HK-2 (cell line): ENCODE measurements around the gene OR10V1.
A peak's percentile ranks its signal among the peaks of the same experiment; 100 is the strongest.

Source experiments
- DNase-seq: peaks from one replicate; pipeline ENCODE4 v3.0.0-alpha.2; 2018; ENCODE audit not compliant: unreplicated experiment

Gene OR10V1

GRCh38 chr11:59668950-59669610 is 44.6 kb downstream of the OR10V1 start, which contains the start of gene PATL1:
Gene PATL1 (minus strand): TSS chr11:59669037. CDS start chr11:59668895, 142 bp downstream.
- DNase-seq, result peak; percentile 96

- peak; percentile 62 for DNase-seq
Measured at GRCh38 chr11:59668188-59668949, 45.3 kb downstream of the OR10V1 start.

- DNase-seq, result no peak
Measured at GRCh38 chr11:59667812-59668187, 45.8 kb downstream of the OR10V1 start.

- no peak for DNase-seq
Measured at GRCh38 chr11:59666969-59667368, 46.7 kb downstream of the OR10V1 start.
